Measurements from ENCODE around the gene HMCN2.

DNA sequence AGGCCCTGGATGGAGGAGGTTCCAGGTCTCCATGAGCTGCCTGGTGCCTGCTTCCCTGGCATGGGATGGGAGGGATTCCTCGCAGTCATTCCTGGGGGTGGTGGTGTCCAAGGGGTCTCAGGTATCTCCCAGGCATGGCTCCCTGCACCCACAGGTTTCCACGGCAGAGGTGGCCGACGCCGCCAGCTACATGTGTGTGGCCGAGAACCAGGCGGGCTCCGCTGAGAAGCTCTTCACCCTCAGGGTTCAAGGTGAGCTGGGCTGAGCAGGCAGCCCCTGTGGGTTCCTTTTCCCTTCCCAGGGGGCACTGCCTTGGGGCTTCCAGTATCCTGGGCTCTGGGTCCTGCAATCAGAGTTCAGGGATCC lies 117.8 kb downstream of the HMCN2 start:
- TF ChIP-seq CTCF (IDR thresholded peaks at IDR 0.05; ENCODE audit: low read length) (no peak), EZH2phosphoT487 (IDR thresholded peaks at IDR 0.05; ENCODE audit: low read length) (no peak), EZH2 (optimal IDR thresholded peaks at IDR 0.05; ENCODE audit: low read depth, low read length) (no peak)
